Measurements from ENCODE around the gene BLVRB. TPM values are rescaled to one million over a fixed set of nuclear protein-coding genes. Genes with fewer than 3 reads are reported as not detected.
A peak's percentile ranks its signal among the peaks of the same experiment; 100 is the strongest.
"Not testable (repeated sequence)": the region's sequence is repeated elsewhere in the genome, so short reads cannot be mapped to it uniquely, and the experiment has no call there.

BLVRB gene
- polyA plus RNA-seq, 1 of the 3 experiments (the other 2 are of a cell fraction): 85.9 TPM

- TF ChIP-seq, protein P1, sequence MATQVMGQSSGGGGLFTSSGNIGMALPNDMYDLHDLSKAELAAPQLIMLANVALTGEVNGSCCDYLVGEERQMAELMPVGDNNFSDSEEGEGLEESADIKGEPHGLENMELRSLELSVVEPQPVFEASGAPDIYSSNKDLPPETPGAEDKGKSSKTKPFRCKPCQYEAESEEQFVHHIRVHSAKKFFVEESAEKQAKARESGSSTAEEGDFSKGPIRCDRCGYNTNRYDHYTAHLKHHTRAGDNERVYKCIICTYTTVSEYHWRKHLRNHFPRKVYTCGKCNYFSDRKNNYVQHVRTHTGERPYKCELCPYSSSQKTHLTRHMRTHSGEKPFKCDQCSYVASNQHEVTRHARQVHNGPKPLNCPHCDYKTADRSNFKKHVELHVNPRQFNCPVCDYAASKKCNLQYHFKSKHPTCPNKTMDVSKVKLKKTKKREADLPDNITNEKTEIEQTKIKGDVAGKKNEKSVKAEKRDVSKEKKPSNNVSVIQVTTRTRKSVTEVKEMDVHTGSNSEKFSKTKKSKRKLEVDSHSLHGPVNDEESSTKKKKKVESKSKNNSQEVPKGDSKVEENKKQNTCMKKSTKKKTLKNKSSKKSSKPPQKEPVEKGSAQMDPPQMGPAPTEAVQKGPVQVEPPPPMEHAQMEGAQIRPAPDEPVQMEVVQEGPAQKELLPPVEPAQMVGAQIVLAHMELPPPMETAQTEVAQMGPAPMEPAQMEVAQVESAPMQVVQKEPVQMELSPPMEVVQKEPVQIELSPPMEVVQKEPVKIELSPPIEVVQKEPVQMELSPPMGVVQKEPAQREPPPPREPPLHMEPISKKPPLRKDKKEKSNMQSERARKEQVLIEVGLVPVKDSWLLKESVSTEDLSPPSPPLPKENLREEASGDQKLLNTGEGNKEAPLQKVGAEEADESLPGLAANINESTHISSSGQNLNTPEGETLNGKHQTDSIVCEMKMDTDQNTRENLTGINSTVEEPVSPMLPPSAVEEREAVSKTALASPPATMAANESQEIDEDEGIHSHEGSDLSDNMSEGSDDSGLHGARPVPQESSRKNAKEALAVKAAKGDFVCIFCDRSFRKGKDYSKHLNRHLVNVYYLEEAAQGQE (IDR thresholded peaks at IDR 0.05; ENCODE audit: low read depth, low read length): peak; percentile 39; the same call in 1 of the 2 replicates
- TF ChIP-seq EZH2phosphoT487 (IDR thresholded peaks at IDR 0.05; ENCODE audit: borderline replicate concordance, low read depth) (no peak), USF1 (IDR thresholded peaks at IDR 0.05; ENCODE audit: borderline replicate concordance, low read depth) (no peak), ELF1 (IDR thresholded peaks at IDR 0.05) (no peak), CHD2 (IDR thresholded peaks at IDR 0.05; ENCODE audit: low read length, partially characterized antibody) (peak; percentile 88), FOXJ3 (CRISPR knock-in tag; IDR thresholded peaks at IDR 0.05) (no peak), MXI1 (IDR thresholded peaks at IDR 0.05; ENCODE audit: low read depth, low read length) (peak; percentile 43; the same call in 1 of the 2 replicates)
These were observed 31.9 kb downstream of the BLVRB start (continued) for GRCh38 chr19:40433391-40434216.

DNA sequence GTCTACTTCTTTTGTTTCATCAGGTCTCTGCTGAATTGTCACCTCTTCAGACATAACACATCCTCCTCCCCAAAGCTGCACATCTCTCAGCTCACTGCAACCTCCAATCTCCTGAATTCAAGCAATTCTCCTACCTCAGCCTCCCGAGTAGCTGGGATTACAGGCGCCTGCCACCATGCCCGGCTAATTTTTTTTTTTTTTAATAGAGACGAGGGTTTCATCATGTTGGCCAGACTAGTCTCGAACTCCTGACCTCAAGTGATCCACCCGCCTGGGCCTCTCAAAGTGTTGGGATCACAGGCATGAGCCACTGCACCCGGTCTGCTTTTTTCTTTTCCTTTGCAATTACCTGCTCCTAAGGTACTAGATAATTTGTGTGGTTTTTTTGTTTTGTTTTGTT is 32.8 kb downstream of the BLVRB start:
- not testable (repeated sequence) for H2AFZ ChIP-seq (ENCODE audit: low read depth); H3K9me2 ChIP-seq; H3K9me3 ChIP-seq; H3K27me3 ChIP-seq (ENCODE audit: insufficient read depth); H3K36me3 ChIP-seq (replicated peaks in 1 of 2; ENCODE audit: control insufficient read depth in 1 of 2, insufficient read depth in 2 of 2, low read length in 1 of 2); H4K20me1 ChIP-seq (ENCODE audit: insufficient read depth); H3K79me2 ChIP-seq (ENCODE audit: insufficient read depth); DNase-seq
- peak overlapping the region; percentile 87 for H3K4me2 ChIP-seq
- peak overlapping the region in 1 of 2 experiments; percentile 67; a peak in 1 of 4 replicates for H3K4me3 ChIP-seq (ENCODE audit: low read depth in 2 of 2, low read length in 1 of 2)
- peak overlapping the region; percentile 90; the same call in 1 of the 2 replicates for H3K9ac ChIP-seq
- CTCF ChIA-PET: interaction anchor here (0.9 to 1.8 kb wide), 5 partner anchors 8 to 201 kb away, joined by 3 to 4 read pairs (median 4); no protein-coding TSS in a partner anchor
- H3K4me1 ChIP-seq (ENCODE audit: control insufficient read depth in 1 of 2, insufficient read depth in 2 of 2, low read depth in 1 of 2, low read length in 1 of 2): peaks cover 5 to 11% of the 10 kb centered on the region in 2 experiments; a peak in 3 of 4 replicates
- peaks cover 30% of the 10 kb centered on the region for H3F3A ChIP-seq (replicated peaks; ENCODE audit: insufficient read depth)
- POLR2A ChIA-PET: interaction anchor here (1.6 kb wide), 1 partner anchor 10 kb away, joined by 7 read pairs; no protein-coding TSS in a partner anchor
- H3K27ac ChIP-seq (ENCODE audit: low read depth in 2 of 2, low read length in 1 of 2): peak overlapping the region; percentile 84 to 96; a peak in 3 of 4 replicates
- WGBS (ENCODE audit: low lambda C conversion rate): 72% methylated on average over 7 of the region's 7 CpGs

- Histone ChIP-seq H3K4me1 (ENCODE audit: control insufficient read depth in 1 of 2, insufficient read depth in 2 of 2, low read depth in 1 of 2, low read length in 1 of 2) (peaks cover 5 to 11% of the 10 kb centered on the region in 2 experiments; a peak in 3 of 4 replicates), H3K36me3 (replicated peaks in 1 of 2; ENCODE audit: control insufficient read depth in 1 of 2, insufficient read depth in 2 of 2, low read length in 1 of 2) (no peaks in the 10 kb centered on the region), H3K27me3 (ENCODE audit: insufficient read depth) (no peaks in the 10 kb centered on the region), H4K20me1 (ENCODE audit: insufficient read depth) (no peaks in the 10 kb centered on the region), H3K79me2 (ENCODE audit: insufficient read depth) (0 out of 2 replicates have a peak, but pooled peaks cover 5% of the 10 kb centered on the region), H3K9ac (no peak overlapping the region), H3K4me2 (no peak overlapping the region), H2AFZ (ENCODE audit: low read depth) (no peak overlapping the region), H3K4me3 (ENCODE audit: low read depth in 2 of 2, low read length in 1 of 2) (no peak overlapping the region), H3K9me2 (no peaks in the 10 kb centered on the region), H3F3A (replicated peaks; ENCODE audit: insufficient read depth) (peaks cover 30% of the 10 kb centered on the region), H3K9me3 (no peaks in the 10 kb centered on the region), H3K27ac (ENCODE audit: low read depth in 2 of 2, low read length in 1 of 2) (no peak overlapping the region)
- no peak for DNase-seq
- CTCF ChIA-PET: no interaction called here
- POLR2A ChIA-PET: no interaction called here
- 91% methylated on average over 3 of the region's 3 CpGs for WGBS (ENCODE audit: low lambda C conversion rate)
- TF ChIP-seq, protein P1 (IDR thresholded peaks at IDR 0.05; ENCODE audit: low read depth, low read length): no peak
- no peak for TF ChIP-seq FOXM1 (IDR thresholded peaks at IDR 0.05; ENCODE audit: low read depth)
- no peak for TF ChIP-seq USF1 (IDR thresholded peaks at IDR 0.05; ENCODE audit: borderline replicate concordance, low read depth)
- no peak for TF ChIP-seq TEAD4 (IDR thresholded peaks at IDR 0.05; ENCODE audit: borderline replicate concordance, insufficient read depth)
- no peak for TF ChIP-seq YY1 (IDR thresholded peaks at IDR 0.05; ENCODE audit: low read depth)
- no peak for TF ChIP-seq SIN3A (IDR thresholded peaks at IDR 0.05; ENCODE audit: borderline replicate concordance, low read depth, low read length)
- TF ChIP-seq RXRA (IDR thresholded peaks at IDR 0.05; ENCODE audit: borderline replicate concordance, low read depth): no peak
These were observed 33.8 kb downstream of the BLVRB start for GRCh38 chr19:40431698-40432097.

Data from SK-N-SH (cell line).